Activated effector memory CD4-positive, alpha-beta T cell treated with Interleukin-2 at 50 U/mL for 16 hours (primary cell): Measurements from ENCODE around the gene UBR4.
A peak's percentile ranks its signal among the peaks of the same experiment; 100 is the strongest.
"Not testable (repeated sequence)": the region's sequence is repeated elsewhere in the genome, so short reads cannot be mapped to it uniquely, and the experiment has no call there.

Source experiments
- DNase-seq: peaks from one replicate; pipeline ENCODE4 v3.0.0-alpha.2; 2020

Gene UBR4

DNA sequence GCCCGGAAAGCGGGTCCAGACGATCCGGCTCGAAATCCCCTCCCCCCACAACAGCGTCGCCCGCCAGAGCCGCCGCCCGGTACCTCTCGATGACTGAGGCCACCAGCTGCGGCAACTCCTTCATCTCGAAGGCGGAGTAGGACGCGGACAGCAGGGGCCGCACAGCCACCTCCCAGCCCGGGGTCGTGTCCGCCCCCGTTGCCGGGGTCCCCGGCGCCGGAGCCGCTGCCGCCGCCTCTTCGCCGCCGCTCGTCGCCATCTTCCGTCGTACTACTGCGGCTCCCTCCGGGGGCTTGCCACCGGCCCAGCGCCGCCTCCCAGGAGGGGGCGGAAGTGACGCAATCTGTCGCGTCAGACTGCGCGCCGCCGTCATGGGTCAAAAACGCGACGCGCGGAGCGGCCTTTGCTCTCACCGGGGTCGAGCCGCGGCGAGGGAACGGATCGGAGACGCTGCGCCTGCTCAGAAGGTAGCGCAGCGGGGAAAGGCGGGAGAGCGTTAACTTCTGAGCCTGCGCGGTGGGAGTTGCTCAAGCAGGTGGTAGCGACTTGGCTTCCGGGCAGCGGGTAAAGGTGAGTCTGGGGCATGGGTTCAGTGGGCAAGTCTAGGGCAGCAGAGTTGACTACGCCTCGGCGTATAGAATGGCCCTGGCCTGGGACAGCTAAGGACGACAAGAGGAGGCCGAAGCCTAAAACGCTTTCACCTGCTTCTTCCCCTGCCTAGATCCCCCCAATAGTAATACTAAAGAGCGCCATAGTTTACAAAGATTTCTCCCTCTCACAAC lies at the start of gene UBR4:
Gene UBR4, minus strand, starts transcription at position 277 of the 782 bp plus-strand sequence. Its CDS starts 18 bp downstream, at position 259.
- peak; percentile 95 for DNase-seq

- DNase-seq, result no peak
Measured at GRCh38 chr1:19258353-19258752, 48.3 kb upstream of the UBR4 start.

DNA sequence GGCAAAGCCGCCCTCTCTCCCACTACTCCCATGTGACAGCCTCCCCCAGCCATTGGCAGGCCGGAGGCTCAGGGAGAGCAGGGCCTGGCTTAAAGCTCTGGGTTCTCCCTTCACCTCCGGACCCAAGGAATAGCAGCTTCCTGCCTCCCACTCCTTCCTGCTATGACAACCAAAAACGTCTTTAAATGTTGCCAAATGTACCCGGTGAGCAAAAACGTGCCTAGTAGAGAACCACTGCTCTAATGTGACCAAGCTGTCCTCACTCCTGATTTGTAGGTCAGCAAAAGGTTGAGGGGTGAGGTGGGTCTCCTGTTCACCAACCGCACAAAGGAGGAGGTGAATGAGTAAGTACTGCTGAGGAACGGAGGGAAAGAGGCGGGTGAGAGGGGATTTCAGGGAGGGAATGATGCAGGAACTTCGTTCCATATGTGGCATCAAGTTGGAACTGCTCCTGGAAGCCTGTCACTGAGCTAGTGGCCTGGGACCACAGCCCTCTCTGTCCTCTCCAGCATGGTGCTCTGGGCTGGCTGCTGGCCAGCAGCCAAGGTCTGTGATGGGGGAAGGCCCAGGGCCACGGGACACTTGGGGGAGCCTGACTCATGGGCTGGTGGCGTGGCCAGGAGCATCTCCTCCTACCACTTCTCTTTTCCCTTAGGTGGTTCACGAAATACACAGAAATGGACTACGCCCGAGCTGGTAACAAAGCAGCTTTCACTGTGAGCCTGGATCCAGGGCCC lies 47.3 kb upstream of the UBR4 start:
- DNase-seq, result no peak

- not testable (repeated sequence) for DNase-seq
Measured at GRCh38 chr1:19256301-19256700, 46.2 kb upstream of the UBR4 start.

GRCh38 chr1:19255288-19255687 lies 45.2 kb upstream of the UBR4 start:
- DNase-seq, result no peak

- no peak for DNase-seq
Measured at GRCh38 chr1:19254416-19254815, 44.4 kb upstream of the UBR4 start.

GRCh38 chr1:19251305-19252196 lies 41.5 kb upstream of the UBR4 start, which contains the start of the genes EMC1 and MRTO4:
Gene EMC1, minus strand, starts transcription at chr1:19251524. Its CDS starts 15 bp downstream, at chr1:19251509.
Gene MRTO4, plus strand, starts transcription at chr1:19251805. Its CDS starts 31 bp downstream, at chr1:19251836.
- DNase-seq, result peak; percentile 88

- DNase-seq, result no peak
Measured at GRCh38 chr1:19250629-19251304, 40.7 kb upstream of the UBR4 start.

DNA sequence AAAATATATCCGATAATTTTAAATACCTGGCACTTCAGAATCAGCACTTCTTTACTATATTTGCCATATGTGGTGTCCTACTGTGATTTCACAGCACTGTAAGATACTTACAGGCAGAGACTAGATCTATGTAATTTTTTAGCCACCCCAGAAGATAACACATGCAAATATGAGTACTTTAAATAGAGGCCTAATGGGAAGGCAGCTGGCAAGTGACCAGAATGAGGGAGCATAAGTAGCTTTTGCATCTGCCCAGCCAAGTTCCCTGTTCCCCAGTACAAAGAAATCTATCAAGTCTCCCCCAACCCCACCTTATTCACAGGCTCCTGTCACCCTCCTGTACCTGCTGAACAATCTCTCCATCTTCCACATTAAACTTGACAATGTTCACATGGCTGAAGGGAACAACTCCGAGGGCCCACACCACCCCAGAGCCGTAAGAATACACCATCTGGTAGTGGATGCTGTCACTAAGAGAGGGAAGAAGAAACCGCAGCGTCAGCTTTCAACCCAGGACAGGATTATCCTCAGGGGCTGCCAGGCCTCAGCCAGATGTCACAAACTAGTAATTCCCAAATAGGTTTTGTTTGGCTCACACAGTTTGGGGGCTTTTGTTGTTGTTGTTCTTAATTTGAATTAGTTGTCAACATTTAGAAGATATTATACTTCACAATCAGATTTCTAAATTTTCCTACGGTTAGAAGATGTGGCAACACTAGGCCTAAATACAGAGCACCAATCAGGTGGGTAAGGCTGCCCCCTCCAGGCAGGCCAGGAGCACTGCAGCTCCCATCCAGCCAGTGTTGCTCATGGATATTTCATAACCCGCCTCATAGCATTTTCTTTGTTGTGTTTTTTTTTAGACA lies 30.8 kb upstream of the UBR4 start:
- DNase-seq, result peak; percentile 36

DNA sequence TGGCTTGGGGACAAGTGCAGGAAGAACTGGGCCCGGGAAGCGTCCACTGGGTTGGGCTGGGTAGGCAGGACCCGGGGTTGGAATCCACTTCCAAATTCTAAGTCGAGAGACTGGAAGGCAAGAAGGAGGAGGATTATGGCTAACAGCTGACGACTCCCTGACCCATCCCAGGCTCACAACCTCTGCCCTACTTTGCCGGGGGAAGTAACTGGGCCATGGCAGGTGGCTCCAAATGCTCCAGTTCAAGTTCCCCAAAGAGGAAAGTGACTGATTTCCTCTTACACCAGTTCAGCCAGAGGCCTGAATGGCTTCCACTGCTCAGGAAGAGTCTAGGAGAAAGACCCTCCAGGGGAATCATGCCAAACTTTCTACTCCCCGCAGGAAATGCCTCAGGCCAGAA lies 29.8 kb upstream of the UBR4 start:
- no peak for DNase-seq

GRCh38 chr1:19234224-19234623 lies 24.2 kb upstream of the UBR4 start:
- no peak for DNase-seq

DNA sequence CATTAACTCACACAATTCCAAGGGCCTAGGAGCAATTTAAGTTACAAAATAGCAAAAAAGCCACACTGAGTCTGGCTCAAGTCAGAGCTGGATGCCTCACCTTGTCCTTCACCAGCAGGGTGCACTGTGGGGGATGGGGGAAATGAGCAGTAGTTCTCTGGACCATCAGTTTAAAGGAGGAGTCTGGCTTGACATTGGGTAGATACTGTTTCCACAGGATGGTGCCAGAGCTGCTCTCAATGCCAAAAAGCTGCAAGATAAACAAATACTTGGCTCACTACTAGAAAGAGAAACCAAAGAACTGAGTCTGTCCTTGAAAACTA lies 22.4 kb upstream of the UBR4 start:
- no peak for DNase-seq

DNA sequence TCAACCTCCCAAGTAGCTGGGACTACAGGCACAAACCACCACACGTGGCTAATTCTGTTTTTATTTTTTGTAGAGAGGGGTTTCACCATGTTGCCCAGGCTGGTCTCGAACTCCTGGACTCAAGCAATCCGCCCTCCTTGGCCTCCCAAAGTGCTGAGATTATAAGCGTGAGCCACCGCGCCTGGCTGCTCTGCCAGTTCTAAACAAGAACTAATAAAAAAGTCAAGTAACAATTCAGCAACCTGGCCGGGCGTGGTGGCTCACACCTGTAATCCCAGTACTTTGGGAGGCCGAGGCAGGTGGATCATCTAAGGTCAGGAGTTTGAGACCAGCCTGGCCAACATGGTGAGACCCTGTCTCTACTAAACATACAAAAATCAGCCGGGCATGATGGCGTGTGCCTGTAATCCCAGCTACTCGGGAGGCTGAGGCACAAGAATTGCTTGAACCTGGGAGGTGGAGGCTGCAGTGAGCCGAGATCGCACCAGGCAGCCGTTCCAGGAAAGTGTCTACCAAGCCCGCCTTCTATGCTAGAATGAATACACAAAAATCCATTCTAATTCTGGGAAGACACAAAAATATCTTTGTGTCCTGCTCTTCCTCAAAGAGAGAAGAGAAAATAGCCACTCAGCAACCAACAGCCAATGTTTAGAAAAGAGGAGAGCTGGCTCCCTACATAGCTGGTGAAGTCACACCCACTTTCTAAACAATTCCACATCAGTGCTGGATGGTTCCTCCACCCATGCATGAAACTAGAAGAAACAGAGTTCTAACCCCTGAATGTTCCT lies 21.9 kb upstream of the UBR4 start:
- not testable (repeated sequence) for DNase-seq

GRCh38 chr1:19229828-19230325 lies 19.8 kb upstream of the UBR4 start:
- no peak for DNase-seq

DNA sequence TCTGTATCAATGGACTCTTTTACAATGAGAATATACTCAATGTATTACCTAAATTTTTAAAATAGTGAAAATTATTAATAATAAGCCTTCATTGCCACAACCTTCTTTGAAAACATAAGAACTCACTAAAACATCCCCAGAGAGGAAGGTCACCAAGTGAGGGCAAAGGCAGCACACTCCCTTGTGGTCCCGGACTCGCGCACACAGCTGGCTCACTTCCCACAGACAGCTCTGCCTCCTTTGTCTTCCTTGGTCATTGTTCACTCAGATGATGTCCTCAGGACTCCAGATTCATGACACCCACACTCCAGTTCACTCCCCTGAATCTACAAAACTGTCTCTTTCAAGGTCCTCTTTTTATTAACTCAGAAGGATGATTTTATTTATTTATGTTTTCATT lies 19.2 kb upstream of the UBR4 start:
- DNase-seq, result no peak

DNA sequence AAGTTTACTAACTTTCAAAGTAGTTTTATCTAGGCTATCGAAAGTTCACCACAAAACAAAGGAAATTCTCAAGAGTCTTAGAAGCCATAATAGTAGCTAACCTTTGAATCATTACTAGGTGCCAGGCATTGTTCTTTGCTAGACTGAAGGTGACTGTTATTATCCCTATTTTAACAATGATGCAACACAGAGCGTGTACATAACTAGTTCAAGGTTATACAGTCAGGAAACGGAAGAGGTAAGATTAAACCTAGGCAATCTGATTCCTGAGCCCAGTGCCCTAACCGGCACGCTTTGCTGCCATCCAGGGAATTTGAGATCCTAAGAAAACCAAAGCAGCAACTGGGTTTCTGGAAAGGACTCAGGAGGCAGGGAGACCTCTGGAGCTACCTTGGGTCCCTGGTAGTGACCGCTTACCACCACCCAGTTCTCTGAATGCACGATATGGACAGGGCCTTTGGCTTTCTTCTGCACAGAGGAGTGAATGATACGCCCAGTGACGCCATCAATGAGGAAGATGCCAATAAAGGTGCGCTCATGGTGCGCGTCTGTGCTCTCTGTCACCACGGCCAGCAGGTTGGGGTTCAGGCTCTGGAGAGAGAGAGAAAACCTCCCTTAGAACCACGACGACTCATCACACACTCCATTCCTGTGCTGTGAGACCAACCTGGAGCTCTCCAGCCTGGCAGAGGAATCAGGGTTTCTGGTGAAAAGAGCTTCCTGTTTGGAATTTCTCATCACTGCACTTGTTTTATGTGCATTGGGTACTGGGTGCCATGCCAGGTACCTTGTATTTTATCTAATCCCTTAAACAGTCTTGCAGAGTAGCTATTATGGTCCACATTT lies 13.1 kb upstream of the UBR4 start:
- no peak for DNase-seq

DNA sequence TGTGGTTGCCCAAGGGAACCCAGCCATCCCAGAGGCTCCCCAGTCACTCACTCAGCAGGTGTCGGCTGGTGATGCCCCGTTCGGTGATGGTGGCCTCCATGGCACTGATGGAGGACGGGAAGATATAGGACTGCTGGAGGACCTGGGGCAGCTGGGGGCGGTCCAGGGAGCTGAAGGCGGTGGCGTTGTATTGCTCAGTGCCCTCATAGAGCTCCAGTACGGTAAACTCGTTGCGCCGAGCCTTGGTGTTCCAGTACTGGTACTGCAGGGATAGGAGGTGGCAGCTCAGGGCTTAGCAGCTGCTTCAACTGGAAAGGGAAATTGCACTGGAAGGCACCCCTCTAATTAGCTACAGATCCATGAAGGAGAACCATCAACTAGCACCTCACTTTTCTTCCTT lies 12.5 kb upstream of the UBR4 start:
- no peak for DNase-seq

DNA sequence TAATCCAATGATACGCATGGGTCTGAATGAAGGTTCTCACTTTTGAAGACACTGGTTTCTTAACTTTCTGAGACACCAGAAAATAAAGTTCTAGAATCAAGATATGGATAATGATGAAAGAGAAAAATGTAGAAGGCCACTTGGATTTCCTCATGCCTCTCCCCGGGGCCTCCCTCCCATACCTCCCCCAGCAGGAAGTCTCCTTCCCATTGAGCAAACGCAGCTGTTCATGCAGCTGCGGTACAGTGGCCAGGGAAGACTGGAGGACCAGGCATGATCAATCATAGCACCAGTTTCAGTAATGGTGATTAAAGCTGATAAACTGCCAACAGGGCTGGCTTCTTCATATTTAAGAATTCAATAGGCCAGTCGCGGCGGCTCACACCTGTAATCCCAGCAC lies 10.9 kb upstream of the UBR4 start:
- no peak for DNase-seq

DNA sequence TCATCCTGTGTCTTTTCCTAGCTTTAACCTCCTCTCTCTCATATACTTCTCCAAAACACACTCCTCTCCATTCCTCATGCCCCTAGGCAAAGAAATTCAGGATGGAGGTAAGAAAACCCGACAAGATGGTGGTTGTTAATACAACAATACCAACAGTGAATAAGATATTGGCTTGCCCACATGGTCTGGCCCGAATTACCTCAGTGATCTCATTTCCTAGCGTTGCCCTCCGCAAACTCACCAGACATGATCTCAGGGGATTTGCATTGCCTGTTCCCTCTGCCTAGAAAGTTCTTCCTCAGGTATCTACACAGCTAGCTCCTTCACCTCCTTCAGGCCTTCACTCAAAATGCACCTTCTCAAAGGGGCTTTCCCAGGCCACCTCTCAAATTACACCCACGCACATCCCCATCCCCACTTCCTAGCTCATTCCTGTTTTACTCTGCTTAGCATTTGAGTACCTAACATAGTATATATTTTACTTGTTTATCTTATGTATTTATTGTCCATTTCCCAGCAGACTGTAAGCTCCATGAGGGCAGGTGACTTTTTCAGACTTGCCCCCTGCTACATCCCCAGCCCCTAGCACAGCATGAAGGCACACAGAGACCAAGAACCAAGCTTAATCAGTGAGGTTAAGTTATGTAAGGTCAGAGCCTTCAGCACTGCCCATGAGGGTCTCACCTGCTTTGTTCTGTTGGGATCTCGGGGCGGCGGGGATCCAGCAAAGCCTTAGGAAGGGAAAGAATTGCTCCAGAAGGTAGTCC lies 10.2 kb upstream of the UBR4 start:
- no peak for DNase-seq
